ENCODE results near the gene NDUFAF2. TPM values are rescaled to one million over a fixed set of nuclear protein-coding genes. Genes with fewer than 3 reads are reported as not detected.

Gene NDUFAF2
- total RNA-seq, 1 donor from 2014 or later: 21.3 TPM

GRCh38 chr5:61119066-61119465 is 174.1 kb downstream of the NDUFAF2 start:
- Mint-ChIP-seq H3K27ac (no peak overlapping the region), H3K4me3 (no peak overlapping the region), H3K4me1 (no peaks in the 10 kb centered on the region), H3K9me3 (peaks cover 6% of the 10 kb centered on the region), H3K36me3 (no peaks in the 10 kb centered on the region), H3K27me3 (ENCODE audit: low read depth) (no peaks in the 10 kb centered on the region)
- no peak for DNase-seq (ENCODE audit: low spot score in 2 of 2, unreplicated experiment in 2 of 2)
- TF ChIP-seq, protein P1, sequence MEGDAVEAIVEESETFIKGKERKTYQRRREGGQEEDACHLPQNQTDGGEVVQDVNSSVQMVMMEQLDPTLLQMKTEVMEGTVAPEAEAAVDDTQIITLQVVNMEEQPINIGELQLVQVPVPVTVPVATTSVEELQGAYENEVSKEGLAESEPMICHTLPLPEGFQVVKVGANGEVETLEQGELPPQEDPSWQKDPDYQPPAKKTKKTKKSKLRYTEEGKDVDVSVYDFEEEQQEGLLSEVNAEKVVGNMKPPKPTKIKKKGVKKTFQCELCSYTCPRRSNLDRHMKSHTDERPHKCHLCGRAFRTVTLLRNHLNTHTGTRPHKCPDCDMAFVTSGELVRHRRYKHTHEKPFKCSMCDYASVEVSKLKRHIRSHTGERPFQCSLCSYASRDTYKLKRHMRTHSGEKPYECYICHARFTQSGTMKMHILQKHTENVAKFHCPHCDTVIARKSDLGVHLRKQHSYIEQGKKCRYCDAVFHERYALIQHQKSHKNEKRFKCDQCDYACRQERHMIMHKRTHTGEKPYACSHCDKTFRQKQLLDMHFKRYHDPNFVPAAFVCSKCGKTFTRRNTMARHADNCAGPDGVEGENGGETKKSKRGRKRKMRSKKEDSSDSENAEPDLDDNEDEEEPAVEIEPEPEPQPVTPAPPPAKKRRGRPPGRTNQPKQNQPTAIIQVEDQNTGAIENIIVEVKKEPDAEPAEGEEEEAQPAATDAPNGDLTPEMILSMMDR (IDR thresholded peaks at IDR 0.05; ENCODE audit: unreplicated experiment): no peak

DNA sequence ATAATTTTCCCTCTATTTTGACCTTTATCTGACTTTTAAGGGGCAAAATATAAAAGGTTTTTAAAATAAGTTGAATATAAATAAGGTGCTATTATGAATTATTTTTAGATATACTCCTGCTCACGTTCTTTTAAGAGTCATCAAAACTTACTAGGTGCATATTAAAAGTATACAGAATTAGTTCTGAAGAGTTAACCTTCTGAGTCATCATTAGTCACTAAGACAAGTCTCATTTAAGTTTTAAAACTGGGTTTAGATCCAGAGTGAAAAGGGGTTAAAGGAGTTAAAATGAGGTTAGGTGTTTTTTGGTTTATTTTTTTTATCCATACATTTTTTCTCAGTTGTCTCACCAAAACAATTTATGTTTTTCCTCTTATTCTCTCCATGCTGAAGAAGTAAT is 175.5 kb downstream of the NDUFAF2 start:
- H3K9me3 Mint-ChIP-seq: no peaks in the 10 kb centered on the region
- H3K27ac Mint-ChIP-seq: no peak overlapping the region
- H3K27me3 Mint-ChIP-seq (ENCODE audit: low read depth): no peaks in the 10 kb centered on the region
- TF ChIP-seq, protein P1 (IDR thresholded peaks at IDR 0.05; ENCODE audit: unreplicated experiment): no peak
- H3K4me3 Mint-ChIP-seq: no peak overlapping the region
- no peak for DNase-seq (ENCODE audit: low spot score in 2 of 2, unreplicated experiment in 2 of 2)
- no peaks in the 10 kb centered on the region for H3K4me1 Mint-ChIP-seq
- H3K36me3 Mint-ChIP-seq: no peaks in the 10 kb centered on the region

DNA sequence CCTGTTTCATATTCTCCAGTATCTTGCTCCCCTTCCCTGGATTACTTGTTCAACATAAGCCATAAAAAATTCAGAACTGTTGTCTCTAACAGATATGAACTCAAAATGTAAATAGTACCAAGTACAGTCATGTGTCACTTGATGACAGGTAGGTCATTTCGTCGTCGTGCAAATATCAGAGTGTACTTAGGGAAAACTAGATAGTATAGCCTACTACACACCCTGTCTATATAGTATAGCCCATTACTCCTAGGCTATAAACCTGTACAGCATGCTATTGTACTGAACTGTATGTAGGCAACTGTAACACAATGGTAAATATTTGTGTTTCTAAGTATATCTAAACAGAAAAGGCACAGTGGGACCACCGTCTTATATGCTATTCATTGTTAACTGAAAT is 178.1 kb downstream of the NDUFAF2 start:
- Mint-ChIP-seq H3K27me3 (ENCODE audit: low read depth) (no peaks in the 10 kb centered on the region), H3K27ac (no peak overlapping the region), H3K4me1 (no peaks in the 10 kb centered on the region), H3K4me3 (no peak overlapping the region), H3K36me3 (peaks cover 2% of the 10 kb centered on the region), H3K9me3 (no peaks in the 10 kb centered on the region)
- no peak for DNase-seq (ENCODE audit: low spot score in 2 of 2, unreplicated experiment in 2 of 2)
- TF ChIP-seq, protein P1 (IDR thresholded peaks at IDR 0.05; ENCODE audit: unreplicated experiment): no peak

DNA sequence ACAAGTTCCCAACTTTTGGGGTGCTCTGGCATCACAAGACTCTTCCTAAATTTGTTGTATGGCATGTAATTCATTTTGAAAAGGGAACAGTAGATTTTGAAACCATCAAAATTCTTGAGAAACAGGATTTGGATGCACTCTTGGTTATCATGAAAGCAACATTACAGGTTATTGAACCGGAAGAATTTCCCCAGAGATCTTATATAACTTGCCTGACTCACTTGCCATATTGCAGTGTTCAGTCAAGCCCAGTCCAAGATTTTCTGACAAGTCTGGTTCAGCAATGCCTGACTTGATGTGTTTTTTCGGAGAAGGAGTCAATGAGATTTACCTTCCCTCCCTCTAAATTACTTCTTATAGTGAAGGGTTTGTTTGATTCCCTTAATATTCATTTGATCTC is 185.3 kb downstream of the NDUFAF2 start:
- H3K36me3 Mint-ChIP-seq: peaks cover 2% of the 10 kb centered on the region
- H3K27ac Mint-ChIP-seq: no peak overlapping the region
- TF ChIP-seq, protein P1 (IDR thresholded peaks at IDR 0.05; ENCODE audit: unreplicated experiment): no peak
- no peak overlapping the region for H3K4me3 Mint-ChIP-seq
- DNase-seq (ENCODE audit: low spot score in 2 of 2, unreplicated experiment in 2 of 2): no peak
- no peaks in the 10 kb centered on the region for H3K4me1 Mint-ChIP-seq
- H3K9me3 Mint-ChIP-seq: peaks cover 4% of the 10 kb centered on the region
- H3K27me3 Mint-ChIP-seq (ENCODE audit: low read depth): no peaks in the 10 kb centered on the region

DNA sequence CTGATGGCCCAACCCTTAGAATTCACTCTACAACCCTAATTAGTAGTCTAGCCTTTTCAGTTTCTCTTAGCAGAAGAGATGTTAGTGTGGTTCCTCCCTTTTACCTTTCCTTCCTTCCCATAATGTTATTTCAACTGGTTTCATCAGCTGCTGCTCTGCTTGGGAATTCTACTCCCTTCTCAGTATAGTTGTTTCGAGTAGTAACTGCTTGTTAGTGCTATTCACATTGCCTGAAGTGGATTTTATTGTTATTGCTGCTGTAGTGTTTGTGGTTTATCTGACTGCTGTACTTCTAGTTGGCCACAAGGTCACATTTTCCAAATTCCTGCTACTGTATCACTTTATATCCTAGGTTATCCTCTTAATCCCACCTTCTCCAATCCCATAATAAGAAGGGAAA is 187.6 kb downstream of the NDUFAF2 start:
- Mint-ChIP-seq H3K36me3 (no peaks in the 10 kb centered on the region), H3K9me3 (peaks cover 4% of the 10 kb centered on the region), H3K4me1 (no peaks in the 10 kb centered on the region), H3K27ac (no peak overlapping the region), H3K27me3 (ENCODE audit: low read depth) (no peaks in the 10 kb centered on the region), H3K4me3 (no peak overlapping the region)
- no peak for DNase-seq (ENCODE audit: low spot score in 2 of 2, unreplicated experiment in 2 of 2)
- TF ChIP-seq, protein P1 (IDR thresholded peaks at IDR 0.05; ENCODE audit: unreplicated experiment): no peak

DNA sequence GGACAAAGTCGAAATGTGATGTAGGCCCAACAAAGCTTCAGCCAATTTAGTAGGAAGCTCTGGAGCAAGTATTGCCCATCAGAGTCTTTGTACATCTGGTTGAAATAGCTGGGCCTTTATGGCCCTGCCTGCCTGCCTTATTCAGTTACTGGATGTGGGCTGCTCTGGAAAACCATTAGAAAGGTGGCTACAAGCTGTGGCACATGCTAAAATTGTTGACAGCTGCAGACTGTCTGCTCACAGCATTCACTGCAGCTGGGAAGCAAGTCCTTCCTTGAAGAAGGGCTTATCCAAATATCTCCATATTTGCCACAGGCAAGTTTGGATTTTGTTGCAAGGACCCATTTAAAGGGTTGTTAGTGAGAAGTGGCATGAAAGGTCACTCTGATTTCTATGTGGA is 192.8 kb downstream of the NDUFAF2 start:
- Mint-ChIP-seq H3K27ac (no peak overlapping the region), H3K4me1 (peaks cover 8% of the 10 kb centered on the region), H3K4me3 (no peak overlapping the region), H3K36me3 (no peaks in the 10 kb centered on the region), H3K9me3 (peaks cover 4% of the 10 kb centered on the region), H3K27me3 (ENCODE audit: low read depth) (no peaks in the 10 kb centered on the region)
- TF ChIP-seq, protein P1 (IDR thresholded peaks at IDR 0.05; ENCODE audit: unreplicated experiment): no peak
- DNase-seq (ENCODE audit: low spot score in 2 of 2, unreplicated experiment in 2 of 2): no peak
